HG02759 (cell line): Measurements from ENCODE around the gene PAQR7.
"Not testable (repeated sequence)": the region's sequence is repeated elsewhere in the genome, so short reads cannot be mapped to it uniquely, and the experiment has no call there.

Source experiments
- ATAC-seq: cut with Tn5 transposase; IDR thresholded peaks from one replicate; pipeline ENCODE4 v1.9.1; 2021; ENCODE audit warnings: mild to moderate bottlenecking, moderate library complexity; ENCODE audit not compliant: unreplicated experiment

The PAQR7 gene

GRCh38 chr1:25854554-25854953 is 21.0 kb downstream of the PAQR7 start:
- ATAC-seq, result no peak

DNA sequence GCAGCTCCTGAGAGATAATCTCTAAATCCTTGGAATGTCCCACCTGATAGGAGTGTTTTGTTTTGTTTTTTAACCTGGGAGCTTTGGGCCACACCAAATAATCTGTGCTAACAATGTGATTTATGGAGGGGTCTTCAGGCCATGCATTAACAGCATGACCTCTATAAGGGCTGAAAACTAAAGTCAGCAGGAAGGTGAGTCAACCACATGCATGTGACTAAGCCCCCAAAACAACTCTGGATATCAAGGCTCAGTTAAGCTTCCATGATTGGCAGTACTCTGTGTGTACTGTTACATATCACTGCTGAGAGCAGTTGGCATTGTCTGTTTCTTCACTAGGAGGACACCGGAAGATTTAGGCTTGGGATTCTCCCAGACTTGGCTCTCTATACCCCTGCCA is 27.0 kb downstream of the PAQR7 start:
- no peak for ATAC-seq

DNA sequence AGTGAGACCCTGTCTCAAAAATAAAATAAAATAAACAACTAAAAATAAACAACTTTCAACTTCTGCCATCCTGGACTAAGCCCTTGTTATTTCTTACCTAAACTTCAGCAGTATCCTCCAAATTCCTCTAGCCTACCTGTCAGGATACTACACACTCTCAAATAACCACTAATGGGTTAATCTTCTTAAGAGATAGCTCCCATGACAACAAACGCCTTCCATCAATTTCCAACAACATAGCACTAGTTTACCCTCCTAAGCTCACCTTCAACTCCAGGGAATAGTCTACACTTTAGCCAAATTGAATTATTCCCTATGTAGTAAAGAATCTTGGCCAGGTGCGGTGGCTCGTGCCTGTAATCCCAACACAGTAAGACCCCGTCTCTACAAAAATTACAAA is 27.6 kb downstream of the PAQR7 start:
- no peak for ATAC-seq

GRCh38 chr1:25845664-25846063 is 29.8 kb downstream of the PAQR7 start:
- no peak for ATAC-seq

- ATAC-seq, result no peak
Measured at GRCh38 chr1:25844536-25845337, 30.8 kb downstream of the PAQR7 start.

GRCh38 chr1:25843483-25843882 is 32.0 kb downstream of the PAQR7 start:
- ATAC-seq, result no peak

GRCh38 chr1:25839808-25840207 is 35.7 kb downstream of the PAQR7 start:
- ATAC-seq, result not testable (repeated sequence)

DNA sequence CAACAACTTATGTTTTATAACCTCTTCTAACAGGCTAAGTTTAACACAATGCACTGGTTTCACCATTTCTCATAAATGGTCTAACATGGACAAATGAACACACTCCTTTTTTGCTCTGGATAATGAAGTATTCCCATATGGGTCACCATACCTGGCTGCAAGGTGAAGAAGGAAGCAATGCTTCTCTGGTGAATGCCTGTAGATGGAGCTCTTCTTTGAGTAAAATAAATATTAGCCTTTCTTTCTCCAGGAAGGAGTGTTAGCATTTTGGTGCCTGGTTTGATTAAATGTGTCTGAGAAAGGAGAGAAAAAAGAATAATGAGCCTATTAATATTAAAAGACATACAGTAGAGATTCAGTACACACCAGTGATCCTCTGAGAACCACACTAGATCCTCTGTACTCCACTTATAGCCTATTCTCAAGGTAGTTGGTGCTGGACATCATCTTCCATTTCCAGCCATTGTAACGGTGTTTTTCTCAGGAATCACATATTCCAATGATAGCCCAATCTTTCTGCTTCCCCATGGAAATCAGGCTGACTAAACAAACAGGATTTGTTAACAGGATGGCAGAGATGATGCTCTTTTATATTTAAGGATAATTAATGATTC is 38.1 kb downstream of the PAQR7 start:
- no peak for ATAC-seq

GRCh38 chr1:25836695-25837094 is 38.8 kb downstream of the PAQR7 start:
- no peak for ATAC-seq

DNA sequence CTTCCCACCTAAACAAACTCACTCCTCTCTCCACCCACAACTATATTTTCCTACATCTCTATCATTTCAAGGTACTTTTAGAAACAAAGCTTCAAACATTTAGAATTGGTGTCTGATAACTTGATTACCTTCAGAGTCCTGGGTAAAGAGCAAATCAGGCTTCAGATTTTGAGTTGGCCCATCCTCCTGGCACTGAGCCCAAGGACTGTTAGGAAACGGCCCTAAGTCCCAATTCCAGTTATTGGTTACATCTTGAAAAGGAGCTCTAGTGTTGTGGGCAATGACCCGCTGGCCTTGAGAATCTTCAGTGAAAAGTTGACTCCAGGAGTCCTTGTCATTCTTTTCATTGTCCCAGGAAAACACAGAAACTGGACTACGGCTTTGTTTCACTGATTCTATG is 40.6 kb downstream of the PAQR7 start:
- no peak for ATAC-seq

- ATAC-seq, result no peak
Measured at GRCh38 chr1:25833158-25833557, 42.4 kb downstream of the PAQR7 start.

GRCh38 chr1:25832336-25833037 is 43.0 kb downstream of the PAQR7 start:
- ATAC-seq, result no peak

- no peak for ATAC-seq
Measured at GRCh38 chr1:25831569-25832196, 43.8 kb downstream of the PAQR7 start.

- no peak for ATAC-seq
Measured at GRCh38 chr1:25829046-25829445, 46.5 kb downstream of the PAQR7 start.

DNA sequence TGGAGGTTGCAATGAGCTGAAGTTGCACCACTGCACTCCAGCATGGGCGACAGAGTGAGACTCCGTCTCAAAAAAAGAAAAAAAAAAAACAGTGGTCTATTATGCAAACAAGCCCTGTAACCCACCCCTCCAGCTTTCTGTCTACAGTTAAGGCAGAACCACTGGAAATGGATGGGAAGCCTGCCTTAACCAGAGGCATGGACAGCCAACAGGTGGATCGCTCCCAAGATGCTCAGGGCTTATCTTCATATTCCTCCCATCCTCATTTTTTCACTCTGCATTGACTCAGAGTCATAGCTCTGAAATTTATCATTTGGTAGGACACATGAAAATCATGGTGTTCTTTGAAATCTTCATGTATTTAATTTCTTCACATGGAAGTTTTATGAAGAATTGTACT is 47.0 kb downstream of the PAQR7 start:
- no peak for ATAC-seq

DNA sequence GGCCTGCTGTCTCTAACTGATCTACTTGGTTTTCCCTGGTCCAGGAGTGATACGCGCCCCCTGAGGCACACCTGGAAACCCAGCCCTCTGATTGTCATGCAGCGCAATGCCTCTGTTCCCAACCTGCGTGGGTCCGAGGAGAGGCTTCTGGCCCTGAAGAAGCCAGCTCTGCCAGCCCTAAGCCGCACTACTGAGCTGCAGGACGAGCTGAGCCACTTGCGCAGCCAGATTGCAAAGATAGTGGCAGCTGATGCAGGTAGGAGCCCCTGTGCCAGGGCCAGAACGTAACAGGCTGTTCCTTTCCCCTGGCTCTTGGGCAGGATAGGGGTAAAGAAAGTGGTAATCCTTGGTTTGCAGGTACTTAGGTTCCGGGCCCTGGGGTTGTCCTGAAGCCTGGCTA is 48.9 kb downstream of the PAQR7 start:
- ATAC-seq, result no peak

DNA sequence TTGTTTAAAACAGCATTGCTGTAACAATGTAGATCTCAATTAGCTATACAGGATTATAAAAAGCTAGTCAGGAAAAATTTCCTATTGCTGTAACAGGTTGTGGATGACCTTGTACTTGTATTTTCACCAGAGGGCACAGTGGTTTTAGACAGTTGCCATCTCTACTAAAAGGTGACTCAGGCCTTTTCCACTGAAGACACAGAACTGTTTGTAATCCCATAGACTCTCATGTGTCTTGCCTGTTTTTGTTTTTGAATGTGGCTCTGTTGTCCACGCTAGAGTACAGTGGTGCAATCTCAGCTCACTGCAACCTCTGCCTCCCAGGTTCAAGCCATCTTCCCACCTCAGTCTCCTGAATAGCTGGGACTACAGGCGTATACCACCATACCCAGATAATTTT is 49.9 kb downstream of the PAQR7 start:
- ATAC-seq, result no peak

GRCh38 chr1:25821630-25822091 is 53.8 kb downstream of the PAQR7 start:
- no peak for ATAC-seq

DNA sequence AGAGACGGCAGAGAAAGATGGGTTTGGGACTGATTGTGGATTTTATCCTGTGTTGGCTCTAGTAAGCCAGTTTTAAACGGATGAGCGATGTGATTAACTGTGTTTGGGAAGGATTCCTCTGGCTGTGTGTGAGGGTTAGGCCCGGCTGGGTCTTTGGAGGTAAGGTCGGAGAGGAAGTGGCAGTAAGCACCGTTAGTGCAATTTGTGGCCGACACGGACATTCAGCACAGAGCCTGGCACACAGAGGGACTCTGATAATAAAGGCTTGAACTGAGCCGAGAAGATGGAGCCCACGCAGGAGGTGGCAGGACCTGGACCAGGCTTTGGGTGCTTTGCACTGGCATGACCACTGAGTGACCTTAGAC is 54.4 kb downstream of the PAQR7 start:
- no peak for ATAC-seq

DNA sequence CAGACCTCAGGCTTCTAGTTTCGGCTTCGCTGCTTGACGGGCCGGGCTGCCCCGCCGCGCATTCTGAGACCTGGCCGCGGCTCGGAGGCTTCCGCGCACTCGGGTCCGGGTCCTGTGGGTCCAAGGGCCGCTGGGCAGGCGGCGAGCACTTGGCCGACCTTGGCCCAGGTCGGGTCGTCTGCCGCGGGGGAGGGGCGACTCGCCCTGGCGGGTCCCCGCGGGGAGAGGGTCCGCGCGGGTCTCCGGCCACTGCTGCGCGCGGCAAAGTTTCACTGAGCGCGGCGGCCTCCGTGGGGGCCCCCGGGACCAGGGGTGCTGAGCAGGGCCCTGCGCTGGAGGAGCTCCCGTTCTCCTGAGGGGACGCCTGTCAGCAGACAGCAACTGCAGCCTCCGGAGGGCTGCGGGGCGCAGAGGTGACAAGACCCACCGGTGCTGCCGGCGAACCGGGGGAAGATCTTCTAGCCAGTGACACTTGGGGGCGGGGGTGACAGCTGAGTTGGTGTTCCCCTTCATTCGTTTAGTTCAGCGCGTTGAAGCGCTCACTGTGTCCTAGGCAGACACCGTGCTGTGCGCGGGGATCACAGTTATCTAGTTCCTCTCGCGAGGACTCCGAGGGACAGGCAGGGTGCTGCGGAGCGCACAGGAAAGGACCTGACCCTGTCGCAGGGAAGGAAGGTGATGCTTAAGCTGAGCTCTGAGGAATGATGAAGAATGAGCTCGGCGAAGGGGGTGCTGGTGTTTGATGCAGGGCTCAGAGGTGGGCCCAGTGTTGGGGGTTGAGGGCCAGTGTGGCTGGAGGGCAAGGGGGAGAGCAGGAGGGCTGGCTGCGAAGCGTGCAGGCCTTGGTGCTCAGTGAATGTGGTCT is 55.0 kb downstream of the PAQR7 start:
- peak; percentile 43 for ATAC-seq
